Epithelial cell of esophagus (primary cell): ENCODE measurements around the gene C1orf167.

Experiments used
- DNase-seq: peaks from one replicate; pipeline ENCODE4 v3.0.0; 2010; ENCODE audit warnings: low read depth
- H3K4me3 ChIP-seq: 2 replicates; pipeline ENCODE4 v1.5.1; 2011; ENCODE audit warnings: mild to moderate bottlenecking, low read length, control low read depth
- TF ChIP-seq, protein P1 (sequence below): IDR thresholded peaks from 2 replicates; pipeline ENCODE4 v1.5.1; 2011; ENCODE audit warnings: low read depth, mild to moderate bottlenecking, low read length, control low read depth, inconsistent platforms; ENCODE audit not compliant: insufficient read depth; ENCODE audit errors: missing control alignments

Gene C1orf167

DNA sequence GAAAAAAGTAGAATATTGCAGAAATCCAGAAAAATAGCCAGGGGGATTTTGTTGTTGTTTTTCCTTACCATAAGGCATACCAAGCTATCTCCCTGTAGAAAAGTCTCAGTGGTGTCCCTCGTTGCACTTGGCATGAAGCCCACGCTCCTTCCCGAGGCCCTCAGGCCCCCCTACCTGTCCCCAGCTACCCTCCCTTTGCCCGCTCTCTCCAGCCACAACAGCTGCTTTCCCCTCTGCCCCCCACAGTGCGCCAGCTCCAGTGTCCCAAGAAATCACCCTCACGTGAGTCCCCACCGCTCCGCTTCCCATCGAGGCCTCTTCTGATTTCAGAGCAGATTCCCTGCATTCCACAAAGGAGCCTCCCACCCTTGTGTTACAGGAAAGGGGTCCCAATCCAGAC, 17.7 kb upstream of the C1orf167 start:
- H3K4me3 ChIP-seq = no peak overlapping the region
- TF ChIP-seq, protein P1, sequence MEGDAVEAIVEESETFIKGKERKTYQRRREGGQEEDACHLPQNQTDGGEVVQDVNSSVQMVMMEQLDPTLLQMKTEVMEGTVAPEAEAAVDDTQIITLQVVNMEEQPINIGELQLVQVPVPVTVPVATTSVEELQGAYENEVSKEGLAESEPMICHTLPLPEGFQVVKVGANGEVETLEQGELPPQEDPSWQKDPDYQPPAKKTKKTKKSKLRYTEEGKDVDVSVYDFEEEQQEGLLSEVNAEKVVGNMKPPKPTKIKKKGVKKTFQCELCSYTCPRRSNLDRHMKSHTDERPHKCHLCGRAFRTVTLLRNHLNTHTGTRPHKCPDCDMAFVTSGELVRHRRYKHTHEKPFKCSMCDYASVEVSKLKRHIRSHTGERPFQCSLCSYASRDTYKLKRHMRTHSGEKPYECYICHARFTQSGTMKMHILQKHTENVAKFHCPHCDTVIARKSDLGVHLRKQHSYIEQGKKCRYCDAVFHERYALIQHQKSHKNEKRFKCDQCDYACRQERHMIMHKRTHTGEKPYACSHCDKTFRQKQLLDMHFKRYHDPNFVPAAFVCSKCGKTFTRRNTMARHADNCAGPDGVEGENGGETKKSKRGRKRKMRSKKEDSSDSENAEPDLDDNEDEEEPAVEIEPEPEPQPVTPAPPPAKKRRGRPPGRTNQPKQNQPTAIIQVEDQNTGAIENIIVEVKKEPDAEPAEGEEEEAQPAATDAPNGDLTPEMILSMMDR = no peak
- DNase-seq = no peak

DNA sequence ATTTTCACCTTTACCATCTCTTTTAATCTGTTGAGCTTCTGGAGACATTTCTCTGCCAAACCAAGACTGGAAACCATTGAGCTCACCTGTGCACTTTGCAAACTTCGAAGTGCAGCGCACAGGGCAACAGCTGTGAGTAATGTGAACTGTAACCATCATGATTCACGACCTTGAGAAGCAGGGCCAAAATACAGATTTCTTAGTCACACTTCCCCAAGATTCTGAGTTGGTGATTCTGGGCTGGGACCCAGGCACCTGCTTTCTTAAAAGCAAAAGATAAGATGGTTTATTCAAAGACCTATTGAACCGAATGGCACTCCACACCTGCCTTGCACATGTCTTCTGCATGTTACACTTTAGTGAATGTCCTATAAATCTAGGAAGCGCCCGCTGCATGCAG, 15.9 kb upstream of the C1orf167 start:
- H3K4me3 ChIP-seq = no peak overlapping the region
- TF ChIP-seq, protein P1 = no peak
- DNase-seq = peak; percentile 60

DNA sequence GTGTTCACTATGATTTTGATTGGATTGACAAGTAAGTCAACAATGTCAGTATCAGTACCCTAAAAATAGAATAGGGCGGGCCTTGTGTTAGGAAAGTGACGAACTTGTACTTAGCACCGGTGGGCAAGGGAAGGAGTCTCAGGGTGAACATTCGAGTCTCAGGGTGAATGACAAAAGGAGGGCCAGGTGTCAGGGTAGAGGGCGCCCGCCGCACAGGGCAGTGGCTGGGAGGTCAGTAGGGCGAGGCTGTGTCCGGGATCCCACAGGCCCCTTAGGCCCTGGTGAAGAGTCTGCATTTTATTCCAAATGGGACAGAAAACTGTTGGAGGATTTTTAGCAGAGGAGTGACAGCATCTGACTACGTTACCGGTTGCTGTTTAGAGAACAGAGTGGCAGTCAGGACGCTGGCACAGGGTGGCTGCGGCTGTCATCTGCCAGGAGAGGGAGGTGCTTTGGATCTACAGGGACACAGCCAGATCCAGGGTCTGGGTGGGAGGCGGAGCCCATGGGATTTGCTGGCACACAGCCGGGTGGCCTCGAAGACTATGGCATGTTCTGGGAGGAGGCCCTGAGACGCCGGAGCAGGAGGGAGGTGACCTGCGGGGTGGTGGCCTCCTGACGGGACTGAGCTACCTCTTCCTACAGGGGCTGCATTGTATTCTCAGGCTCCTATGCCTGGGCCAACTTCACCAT, 15.1 kb upstream of the C1orf167 start:
- DNase-seq = no peak
- TF ChIP-seq, protein P1 = no peak
- H3K4me3 ChIP-seq = no peak overlapping the region

DNA sequence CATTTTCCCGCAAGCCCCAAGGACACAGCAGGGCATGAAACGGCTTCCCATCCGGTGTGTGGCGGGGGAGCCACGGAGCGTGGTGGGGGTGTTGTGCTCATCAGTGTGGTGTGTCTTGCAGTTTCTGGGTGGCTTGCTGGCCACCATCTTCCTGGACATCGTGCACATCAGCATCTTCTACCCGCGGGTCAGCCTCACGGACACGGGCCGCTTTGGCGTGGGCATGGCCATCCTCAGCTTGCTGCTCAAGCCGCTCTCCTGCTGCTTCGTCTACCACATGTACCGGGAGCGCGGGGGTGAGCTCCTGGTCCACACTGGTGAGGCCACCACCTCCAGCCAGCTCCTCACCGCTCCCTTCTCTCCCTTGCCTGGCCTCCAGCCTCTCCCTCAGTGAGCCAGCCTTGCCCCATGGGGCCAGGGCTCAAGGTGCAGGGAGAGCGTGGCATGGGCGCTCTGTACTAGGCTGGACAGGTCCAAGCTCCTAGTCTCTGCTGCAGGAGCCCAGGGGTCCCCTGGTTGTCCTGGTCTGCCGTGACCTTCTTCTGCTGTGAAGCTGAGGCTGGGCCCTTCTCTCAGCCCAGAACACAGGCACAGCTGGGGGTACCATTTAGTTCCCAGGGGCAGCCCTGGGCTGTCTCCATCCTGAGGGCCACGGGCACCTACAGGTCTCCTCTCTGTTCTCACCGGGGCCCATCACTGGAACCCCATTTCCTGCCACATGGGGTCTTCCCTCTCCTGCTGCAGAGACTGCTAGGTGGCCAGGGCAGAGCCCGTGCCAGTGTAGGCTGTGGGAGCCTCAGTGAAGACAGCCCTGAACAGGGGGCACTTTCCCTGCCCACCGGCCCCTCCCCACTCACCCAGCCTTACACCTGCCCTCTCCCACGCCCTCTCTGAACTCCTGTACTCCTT, 13.4 kb upstream of the C1orf167 start:
- DNase-seq = no peak
- TF ChIP-seq, protein P1 = no peak
- H3K4me3 ChIP-seq = no peak overlapping the region

DNA sequence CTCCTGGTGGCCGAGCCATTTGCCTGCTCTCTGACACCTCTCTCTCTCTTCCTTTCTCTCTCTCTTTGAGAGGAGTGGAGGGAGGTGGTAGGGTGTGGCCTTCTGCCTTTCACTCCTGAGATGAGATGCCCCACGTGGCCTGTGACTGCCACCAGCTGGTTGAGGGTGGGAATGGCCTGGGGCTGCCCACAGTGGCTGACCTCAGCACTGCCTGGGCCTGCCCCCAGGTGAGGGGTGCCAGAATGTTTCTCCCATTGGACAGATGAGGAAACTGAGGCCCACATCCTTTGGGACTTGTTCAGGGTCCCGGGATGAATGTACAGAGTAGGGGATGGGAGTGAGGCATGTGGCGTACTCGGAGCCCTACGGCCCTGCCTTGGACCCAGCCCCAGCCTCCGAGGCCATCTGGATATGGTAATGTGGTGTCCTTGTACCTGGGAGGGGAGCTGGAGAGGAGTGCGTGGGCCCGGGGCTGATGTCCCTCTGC, 12.7 kb upstream of the C1orf167 start:
- peak; percentile 54 for DNase-seq

DNA sequence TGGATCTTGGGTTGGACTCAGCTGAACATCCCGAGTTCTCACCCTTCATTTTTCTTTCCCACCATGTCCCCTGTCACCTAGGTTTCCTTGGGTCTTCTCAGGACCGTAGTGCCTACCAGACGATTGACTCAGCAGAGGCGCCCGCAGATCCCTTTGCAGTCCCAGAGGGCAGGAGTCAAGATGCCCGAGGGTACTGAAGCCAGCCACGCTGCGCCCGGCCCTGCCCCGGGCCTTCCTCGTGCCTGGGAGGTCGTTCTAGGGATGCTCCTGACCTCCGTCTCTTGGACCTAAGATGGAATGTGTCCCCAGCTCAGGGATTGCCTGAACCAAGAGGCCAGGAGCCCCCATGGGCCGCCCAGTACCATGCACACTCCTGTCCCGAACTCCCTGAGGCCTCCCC, 12.0 kb upstream of the C1orf167 start:
- H3K4me3 ChIP-seq = no peak overlapping the region
- TF ChIP-seq, protein P1 = no peak
- no peak for DNase-seq

More for the DNA sequence above, 12.7 kb upstream of the C1orf167 start:
- H3K4me3 ChIP-seq = no peak overlapping the region
- TF ChIP-seq, protein P1 = peak; percentile 40
